Endodermal cell (in vitro differentiated cells): ENCODE data around the gene ARHGEF28. TPM values are rescaled to one million over a fixed set of nuclear protein-coding genes. Genes with fewer than 3 reads are reported as not detected.

ENCODE experiments used
- DNase-seq: peaks from one replicate; pipeline ENCODE4 v3.0.0-alpha.2; 2017
- H3K27ac ChIP-seq: 2 replicates; pipeline ENCODE4 v1.5.1; 2013; ENCODE audit warnings: mild to moderate bottlenecking, low read depth, low read length, moderate library complexity
- H3K27me3 ChIP-seq: 2 replicates; pipeline ENCODE4 v1.6.1; 2013; ENCODE audit warnings: mild to moderate bottlenecking, low read length, moderate library complexity; ENCODE audit not compliant: insufficient read depth, control insufficient read depth, poor library complexity, severe bottlenecking
- H3K36me3 ChIP-seq: 2 replicates; pipeline ENCODE4 v1.7.0; 2013; ENCODE audit warnings: mild to moderate bottlenecking, low read length, moderate library complexity; ENCODE audit not compliant: control insufficient read depth, insufficient read depth
- H3K4me1 ChIP-seq: one replicate; pipeline ENCODE4 v1.7.0; 2013; ENCODE audit warnings: low read length; ENCODE audit not compliant: control insufficient read depth, insufficient read depth
- H3K4me3 ChIP-seq: 2 replicates; pipeline ENCODE4 v1.5.1; 2013; ENCODE audit warnings: mild to moderate bottlenecking, low read length, moderate library complexity
- H3K9ac ChIP-seq: 2 replicates; pipeline ENCODE4 v1.6.1; 2013; ENCODE audit warnings: mild to moderate bottlenecking, low read length, moderate library complexity; ENCODE audit not compliant: poor library complexity, severe bottlenecking; ENCODE audit errors: extremely low read depth
- H3K9me3 ChIP-seq: 2 replicates; pipeline ENCODE4 v1.6.1; 2013; ENCODE audit warnings: mild to moderate bottlenecking, low read length, moderate library complexity; ENCODE audit not compliant: control insufficient read depth
- H3K27ac Mint-ChIP-seq: 2 replicates; pipeline ENCODE4 v1.8.0; 2020; ENCODE audit warnings: mixed read lengths
- H3K27me3 Mint-ChIP-seq: 2 replicates; pipeline ENCODE4 v1.8.0; 2021; ENCODE audit warnings: mild to moderate bottlenecking, mixed read lengths; ENCODE audit not compliant: insufficient read depth
- H3K36me3 Mint-ChIP-seq: 2 replicates; pipeline ENCODE4 v1.8.0; 2020; ENCODE audit warnings: low read depth, mixed read lengths
- H3K4me1 Mint-ChIP-seq: 2 replicates; pipeline ENCODE4 v1.8.0; 2020; ENCODE audit warnings: mixed read lengths
- H3K4me3 Mint-ChIP-seq: 2 replicates; pipeline ENCODE4 v1.8.0; 2020; ENCODE audit warnings: mild to moderate bottlenecking, moderate library complexity, mixed read lengths
- H3K9me3 Mint-ChIP-seq: 2 replicates; pipeline ENCODE4 v1.8.0; 2020; ENCODE audit warnings: mild to moderate bottlenecking, mixed read lengths
- CTCF ChIP-seq: fragments of 200-600 bp; sonication (generic); conservative IDR thresholded peaks from 2 replicates; pipeline ENCODE4 v1.5.0; 2021; ENCODE audit warnings: antibody characterized with exemption, mild to moderate bottlenecking
- WGBS, 2 experiments: methylation state at CpG; one replicate each; pipeline versions ENCODE4 v1.1.5 to v1.1.7; 2013; ENCODE audit warnings: missing lambda C conversion rate in 2 of 2, mixed read lengths in 1 of 2; ENCODE audit not compliant: insufficient coverage in 1 of 2, insufficient read length in 1 of 2; 5-methylcytosine and 5-hydroxymethylcytosine counted together
- total RNA-seq, 2 donors: library from RNA; stranded (reverse); fragmentation: NEBNext Ultra II Directional in 1 of 2; extraction: Animal tissue kit (Norgen Biotek cat#: 25700) in 1 of 2; gene quantifications; 2 replicates in 1 of 2; 3 replicates in 1 of 2; pipeline ENCODE4 v1.2.1, GENCODE V29; 2021

The ARHGEF28 gene
- total RNA-seq, 2 donors from 2014 or later: 0.92 to 1.2 TPM

DNA sequence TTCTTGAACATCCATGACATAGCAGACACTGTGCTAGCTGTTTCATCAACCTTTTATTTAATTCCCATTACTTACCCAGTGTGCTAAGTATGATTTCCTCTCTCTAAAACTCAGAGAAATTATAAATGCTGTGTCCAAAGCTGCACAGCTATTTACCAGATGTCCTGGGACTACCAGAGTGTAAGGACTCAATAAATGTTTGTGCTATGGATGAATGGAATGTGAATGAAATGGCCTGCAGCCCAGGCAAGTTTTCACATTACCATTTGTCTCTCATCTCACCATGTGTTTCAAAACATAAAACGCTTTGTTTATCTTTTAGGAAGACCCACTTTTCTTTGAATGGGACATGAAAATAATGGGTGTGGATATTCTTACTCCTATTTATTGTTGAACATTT, 96.2 kb downstream of the ARHGEF28 start:
- WGBS, 2 experiments: 100% methylated on average over 1 of the region's 1 CpG; no CpG with 5 or more reads in 1 of the 2 experiments
- Histone ChIP-seq H3K9ac (no peak overlapping the region), H3K4me1 (no peaks in the 10 kb centered on the region), H3K27ac (no peak overlapping the region), H3K36me3 (no peaks in the 10 kb centered on the region), H3K4me3 (no peak overlapping the region), H3K27me3 (no peaks in the 10 kb centered on the region), H3K9me3 (no peaks in the 10 kb centered on the region)
- Mint-ChIP-seq H3K4me1 (no peaks in the 10 kb centered on the region), H3K27ac (no peak overlapping the region), H3K4me3 (no peak overlapping the region), H3K36me3 (no peaks in the 10 kb centered on the region), H3K27me3 (no peaks in the 10 kb centered on the region), H3K9me3 (no peaks in the 10 kb centered on the region)
- no peak for DNase-seq
- TF ChIP-seq CTCF: no peak

GRCh38 chr5:73726071-73726470, 100.1 kb downstream of the ARHGEF28 start:
- no peaks in the 10 kb centered on the region for H3K9me3 ChIP-seq
- H3K9ac ChIP-seq: no peak overlapping the region
- Mint-ChIP-seq H3K36me3 (no peaks in the 10 kb centered on the region), H3K4me3 (no peak overlapping the region), H3K27me3 (no peaks in the 10 kb centered on the region), H3K4me1 (no peaks in the 10 kb centered on the region), H3K9me3 (no peaks in the 10 kb centered on the region), H3K27ac (no peak overlapping the region)
- TF ChIP-seq CTCF: no peak
- H3K36me3 ChIP-seq: no peaks in the 10 kb centered on the region
- no peak overlapping the region for H3K27ac ChIP-seq
- H3K4me3 ChIP-seq: no peak overlapping the region
- H3K4me1 ChIP-seq: no peaks in the 10 kb centered on the region
- no peaks in the 10 kb centered on the region for H3K27me3 ChIP-seq
- DNase-seq: no peak

- no peaks in the 10 kb centered on the region for H3K9me3 Mint-ChIP-seq
- Histone ChIP-seq H3K9me3 (no peaks in the 10 kb centered on the region), H3K4me1 (no peaks in the 10 kb centered on the region), H3K27me3 (no peaks in the 10 kb centered on the region), H3K4me3 (no peak overlapping the region), H3K9ac (no peak overlapping the region), H3K27ac (no peak overlapping the region), H3K36me3 (no peaks in the 10 kb centered on the region)
- no peak for TF ChIP-seq CTCF
- no peak for DNase-seq
- no peak overlapping the region for H3K4me3 Mint-ChIP-seq
- H3K4me1 Mint-ChIP-seq: no peaks in the 10 kb centered on the region
- no peaks in the 10 kb centered on the region for H3K36me3 Mint-ChIP-seq
- no peak overlapping the region for H3K27ac Mint-ChIP-seq
- no peaks in the 10 kb centered on the region for H3K27me3 Mint-ChIP-seq
- 96 to 100% methylated on average over 3 to 5 of the region's 5 CpGs for WGBS, 2 experiments
Measured at GRCh38 chr5:73726606-73727231, 100.7 kb downstream of the ARHGEF28 start.
